Mesenchymal stem cell (in vitro differentiated cells and primary cell): ENCODE measurements around the gene TIE1. TPM values are rescaled to one million over a fixed set of nuclear protein-coding genes. Genes with fewer than 3 reads are reported as not detected.

ENCODE experiments used
- DNase-seq: peaks from one replicate; pipeline ENCODE4 v3.0.0-alpha.2; 2013
- H2AFZ ChIP-seq: one replicate; pipeline ENCODE4 v1.6.1; 2013; ENCODE audit warnings: low read depth, mild to moderate bottlenecking, control low read depth, inconsistent platforms, low read length, moderate library complexity
- H2AK5ac ChIP-seq: 2 replicates; pipeline ENCODE4 v1.6.1; 2013; ENCODE audit warnings: low read length, moderate library complexity, mild to moderate bottlenecking, inconsistent platforms; ENCODE audit not compliant: severe bottlenecking
- H2BK120ac ChIP-seq: one replicate; pipeline ENCODE4 v1.6.1; 2013; ENCODE audit warnings: low read depth, mild to moderate bottlenecking, inconsistent platforms, low read length, moderate library complexity
- H2BK12ac ChIP-seq, 2 experiments: one replicate each; pipeline ENCODE4 v1.6.1; 2013; ENCODE audit warnings: inconsistent platforms in 2 of 2, low read length in 2 of 2, mild to moderate bottlenecking in 2 of 2, moderate library complexity in 2 of 2, control low read depth in 1 of 2
- H2BK15ac ChIP-seq: one replicate; pipeline ENCODE4 v1.6.1; 2013; ENCODE audit warnings: mild to moderate bottlenecking, low read depth, inconsistent platforms; ENCODE audit not compliant: poor library complexity, severe bottlenecking
- H2BK5ac ChIP-seq: 2 replicates; pipeline ENCODE4 v1.6.1; 2013; ENCODE audit warnings: low read depth, mild to moderate bottlenecking, low read length, control low read depth, inconsistent platforms; ENCODE audit not compliant: poor library complexity, severe bottlenecking
- H3K14ac ChIP-seq, 2 experiments: one replicate each; pipeline ENCODE4 v1.6.1; 2013; ENCODE audit warnings: inconsistent platforms in 2 of 2, low read length in 2 of 2, control low read depth in 1 of 2, mild to moderate bottlenecking in 1 of 2, moderate library complexity in 1 of 2
- H3K18ac ChIP-seq, 2 experiments: one replicate each; pipeline ENCODE4 v1.6.1; 2013; ENCODE audit warnings: inconsistent platforms in 2 of 2, low read length in 2 of 2, control low read depth in 1 of 2, low read depth in 1 of 2, mild to moderate bottlenecking in 1 of 2
- H3K23ac ChIP-seq, 2 experiments: one replicate each; pipeline ENCODE4 v1.6.1; 2013; ENCODE audit warnings: inconsistent platforms in 2 of 2, low read length in 2 of 2, mild to moderate bottlenecking in 2 of 2, moderate library complexity in 2 of 2, control low read depth in 1 of 2
- H3K27ac ChIP-seq: 2 replicates; pipeline ENCODE4 v1.5.1; 2013; ENCODE audit warnings: mild to moderate bottlenecking, moderate library complexity, low read length, control low read depth, inconsistent platforms; ENCODE audit not compliant: poor library complexity, severe bottlenecking
- H3K27me3 ChIP-seq, 2 experiments: 2 replicates each; pipeline versions ENCODE4 v1.6.1 to v1.7.0; 2013; ENCODE audit warnings: low read length in 2 of 2, mild to moderate bottlenecking in 2 of 2, moderate library complexity in 2 of 2, control low read depth in 1 of 2, inconsistent platforms in 1 of 2; ENCODE audit not compliant: control insufficient read depth in 1 of 2, insufficient read depth in 1 of 2
- H3K36me3 ChIP-seq, 2 experiments: 2 replicates each; pipeline versions ENCODE4 v1.6.1 to v1.7.0; 2013; ENCODE audit warnings: low read length in 2 of 2, control low read depth in 1 of 2, inconsistent platforms in 1 of 2, low read depth in 1 of 2, mild to moderate bottlenecking in 1 of 2; ENCODE audit not compliant: insufficient read depth in 2 of 2, control insufficient read depth in 1 of 2
- H3K4ac ChIP-seq, 2 experiments: one replicate each; pipeline ENCODE4 v1.6.1; 2013; ENCODE audit warnings: inconsistent platforms in 2 of 2, low read length in 2 of 2, mild to moderate bottlenecking in 2 of 2, moderate library complexity in 2 of 2, control low read depth in 1 of 2, low read depth in 1 of 2
- H3K4me1 ChIP-seq: 2 replicates; pipeline ENCODE4 v1.6.1; 2013; ENCODE audit warnings: low read depth, low read length, control low read depth; ENCODE audit not compliant: control insufficient read depth, insufficient read depth
- H3K4me2 ChIP-seq: 2 replicates; pipeline ENCODE4 v1.6.1; 2013; ENCODE audit warnings: low read length, mild to moderate bottlenecking, inconsistent platforms; ENCODE audit not compliant: poor library complexity, severe bottlenecking
- H3K4me3 ChIP-seq, 2 experiments: 2 replicates each; pipeline versions ENCODE4 v1.5.1 to v1.7.0; 2013; ENCODE audit warnings: low read length in 2 of 2, mild to moderate bottlenecking in 2 of 2, control low read depth in 1 of 2, low read depth in 1 of 2; ENCODE audit not compliant: insufficient read depth in 1 of 2
- H3K79me1 ChIP-seq: replicated peaks from 2 replicates; pipeline ENCODE4 v1.6.1; 2013; ENCODE audit warnings: mild to moderate bottlenecking, control low read depth, low read length, inconsistent platforms; ENCODE audit not compliant: poor library complexity, severe bottlenecking
- H3K9ac ChIP-seq: 2 replicates; pipeline ENCODE4 v1.7.0; 2013; ENCODE audit warnings: mild to moderate bottlenecking, low read length, moderate library complexity
- H3K9me3 ChIP-seq: 2 replicates; pipeline ENCODE4 v1.7.0; 2013; ENCODE audit warnings: mild to moderate bottlenecking, low read length; ENCODE audit not compliant: control insufficient read depth
- H4K8ac ChIP-seq: one replicate; pipeline ENCODE4 v1.6.1; 2013; ENCODE audit warnings: inconsistent platforms, mild to moderate bottlenecking, low read length, moderate library complexity
- H4K91ac ChIP-seq: one replicate; pipeline ENCODE4 v1.6.1; 2013; ENCODE audit warnings: mild to moderate bottlenecking, low read length, inconsistent platforms
- WGBS: methylation state at CpG from one replicate; pipeline ENCODE4 v1.1.7; 2013; ENCODE audit warnings: mixed read lengths; 5-methylcytosine and 5-hydroxymethylcytosine counted together
- polyA plus RNA-seq, 2 experiments: library from polyadenylated mRNA; stranded (reverse); fragments of 200-250 nt; gene quantifications; one replicate each; pipeline ENCODE4 v1.2.3, GENCODE V29; 2013

Gene TIE1
- polyA plus RNA-seq (2013, experiment 1 of 2) = 0.06 TPM
- 0.15 TPM for polyA plus RNA-seq (2013, experiment 2 of 2)

DNA sequence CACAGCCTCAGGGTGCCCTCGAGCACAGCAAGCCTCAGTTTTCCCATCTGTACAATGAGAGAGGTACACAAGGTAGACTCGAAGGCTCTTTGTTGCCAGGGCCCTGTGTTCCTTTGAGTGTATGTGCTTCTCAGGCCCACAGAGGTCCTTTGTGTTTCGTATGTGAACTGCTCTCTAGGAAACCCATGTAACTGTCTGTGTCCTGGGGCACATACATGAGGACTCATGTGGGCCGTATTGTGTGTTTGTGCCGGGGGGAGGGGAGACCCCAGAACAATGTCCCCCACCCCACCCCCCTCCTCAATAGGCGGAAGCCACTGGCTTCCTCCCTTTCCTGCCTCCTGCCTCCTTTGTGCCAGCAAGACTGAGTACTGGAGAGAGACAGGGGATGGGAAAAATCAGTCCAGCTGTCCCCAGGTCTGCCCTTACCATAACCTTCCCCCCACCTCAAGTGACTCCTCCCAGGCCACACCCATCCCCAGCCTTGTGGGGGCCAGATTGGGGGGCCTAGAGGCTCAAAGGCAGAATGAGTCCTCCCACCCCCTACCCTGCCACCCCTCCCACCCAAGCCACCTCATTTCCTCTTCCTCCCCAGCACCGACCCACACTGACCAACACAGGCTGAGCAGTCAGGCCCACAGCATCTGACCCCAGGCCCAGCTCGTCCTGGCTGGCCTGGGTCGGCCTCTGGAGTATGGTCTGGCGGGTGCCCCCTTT lies at the start of gene TIE1:
TSS of gene TIE1 (plus strand) at position 605 of the 717 bp plus-strand sequence. CDS start at position 695, 90 bp downstream.
- Histone ChIP-seq H3K14ac (no peak within 1 kb of the TSS), H3K9ac (no peak within 1 kb of the TSS), H3K27me3 (no peaks in the 10 kb centered on the region), H3K27ac (no peak within 1 kb of the TSS), H2BK15ac (no peak within 1 kb of the TSS), H2AFZ (no peak within 1 kb of the TSS), H3K4me3 (no peak within 1 kb of the TSS), H3K36me3 (no peaks in the 10 kb centered on the region), H4K8ac (no peak within 1 kb of the TSS), H3K79me1 (no peaks in the 10 kb centered on the region), H3K4ac (no peak within 1 kb of the TSS), H2BK5ac (no peak within 1 kb of the TSS), H4K91ac (no peak within 1 kb of the TSS), H2AK5ac (no peak within 1 kb of the TSS), H3K9me3 (no peaks in the 10 kb centered on the region), H3K23ac (no peak within 1 kb of the TSS), H2BK12ac (no peak within 1 kb of the TSS), H2BK120ac (no peak within 1 kb of the TSS), H3K4me2 (no peak within 1 kb of the TSS), H3K18ac (no peak within 1 kb of the TSS), H3K4me1 (peaks cover 4% of the 10 kb centered on the region)
- WGBS = 86% methylated on average over 7 of the region's 10 CpGs
- no peak for DNase-seq

DNA sequence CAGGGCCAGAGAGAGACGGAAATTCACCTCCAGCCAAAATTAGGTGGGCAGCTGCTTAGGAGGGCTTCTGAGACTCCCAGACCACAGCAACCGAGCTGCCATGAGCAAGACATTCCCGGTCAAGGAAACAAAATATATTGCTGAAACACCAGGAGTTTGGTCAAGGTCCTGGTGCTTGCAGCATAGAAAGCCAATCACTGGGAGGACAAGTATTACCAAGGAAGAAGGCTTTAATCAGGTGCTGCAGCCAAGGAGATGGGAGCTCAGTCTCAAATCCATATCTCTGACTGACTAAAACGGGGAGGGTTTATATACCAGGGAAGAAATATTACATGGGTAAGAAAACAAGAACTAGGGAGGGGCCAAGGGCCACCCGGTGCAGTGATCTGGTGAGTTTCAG lies 49.8 kb upstream of the TIE1 start:
- Histone ChIP-seq H2BK12ac (no peak overlapping the region), H4K8ac (no peak overlapping the region), H3K9ac (no peak overlapping the region), H3K27ac (no peak overlapping the region), H3K79me1 (no peaks in the 10 kb centered on the region), H3K27me3 (peaks cover 11 to 22% of the 10 kb centered on the region in 2 experiments), H2AFZ (no peak overlapping the region), H2BK15ac (no peak overlapping the region), H3K23ac (no peak overlapping the region), H3K4me1 (no peaks in the 10 kb centered on the region), H3K18ac (no peak overlapping the region), H3K4ac (no peak overlapping the region), H2AK5ac (no peak overlapping the region), H2BK120ac (no peak overlapping the region), H2BK5ac (no peak overlapping the region), H3K14ac (no peak overlapping the region), H4K91ac (no peak overlapping the region), H3K4me3 (no peak overlapping the region), H3K9me3 (peaks cover 13% of the 10 kb centered on the region), H3K4me2 (no peak overlapping the region), H3K36me3 (no peaks in the 10 kb centered on the region)
- no peak for DNase-seq
- WGBS = 79% methylated on average over 5 of the region's 5 CpGs

DNA sequence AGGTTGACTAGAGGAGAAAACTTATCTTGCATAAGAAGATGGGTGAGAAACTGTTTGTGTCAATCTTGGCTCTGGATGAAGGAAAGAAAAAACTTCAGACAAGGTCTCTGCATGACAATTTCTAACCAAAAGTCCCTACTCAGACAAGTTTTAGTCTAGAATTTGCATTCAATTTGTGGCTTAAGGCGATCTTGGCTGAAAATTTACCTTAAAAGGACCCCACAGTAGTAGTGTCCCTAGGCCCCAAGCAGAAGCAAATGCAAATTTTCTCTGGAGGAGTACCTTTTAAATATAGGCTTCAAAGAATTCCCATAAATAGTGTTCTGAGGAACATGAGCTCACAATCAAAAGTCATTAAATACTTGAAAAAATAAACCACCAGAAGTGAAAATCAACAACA lies 48.6 kb upstream of the TIE1 start:
- no peak for DNase-seq
- Histone ChIP-seq H4K8ac (no peak overlapping the region), H3K4me2 (no peak overlapping the region), H2BK5ac (no peak overlapping the region), H3K18ac (no peak overlapping the region), H3K9ac (no peak overlapping the region), H2BK12ac (no peak overlapping the region), H3K23ac (no peak overlapping the region), H3K27ac (no peak overlapping the region), H3K4ac (no peak overlapping the region), H4K91ac (no peak overlapping the region), H3K4me3 (no peak overlapping the region), H2AK5ac (no peak overlapping the region), H2BK15ac (no peak overlapping the region), H3K79me1 (no peaks in the 10 kb centered on the region), H3K9me3 (peaks cover 2% of the 10 kb centered on the region), H3K36me3 (no peaks in the 10 kb centered on the region), H3K4me1 (no peaks in the 10 kb centered on the region), H3K27me3 (peaks cover 13 to 27% of the 10 kb centered on the region in 2 experiments), H3K14ac (no peak overlapping the region), H2BK120ac (no peak overlapping the region), H2AFZ (no peak overlapping the region)
- WGBS = 67% methylated on average over 1 of the region's 1 CpG

DNA sequence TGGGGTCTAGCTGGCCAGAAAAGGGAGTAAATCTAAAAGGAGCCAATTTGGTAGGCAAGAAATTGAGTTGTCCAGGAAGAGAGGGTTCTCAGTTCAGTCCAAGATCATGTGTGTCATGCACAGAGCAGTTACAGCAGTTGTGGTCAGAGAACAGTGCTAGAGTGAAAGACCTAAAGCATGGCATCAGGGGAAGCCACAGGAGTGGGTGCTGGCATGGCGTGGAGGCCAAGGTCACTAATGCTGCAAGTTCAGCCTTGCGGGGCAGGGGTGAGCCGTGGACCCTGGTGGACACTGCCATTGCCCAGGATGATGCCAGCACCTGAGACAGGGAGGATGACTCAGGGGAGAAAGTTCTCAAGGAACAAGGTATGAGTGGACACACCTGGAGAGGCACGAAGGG lies 47.6 kb upstream of the TIE1 start:
- Histone ChIP-seq H2BK15ac (no peak overlapping the region), H3K14ac (no peak overlapping the region), H3K36me3 (no peaks in the 10 kb centered on the region), H3K9me3 (peaks cover 2% of the 10 kb centered on the region), H2BK120ac (no peak overlapping the region), H3K4me1 (no peaks in the 10 kb centered on the region), H3K4me3 (no peak overlapping the region), H3K27ac (no peak overlapping the region), H3K27me3 (peaks cover 18 to 29% of the 10 kb centered on the region in 2 experiments), H3K23ac (no peak overlapping the region), H3K18ac (no peak overlapping the region), H3K4ac (no peak overlapping the region), H3K9ac (no peak overlapping the region), H2BK5ac (no peak overlapping the region), H3K79me1 (no peaks in the 10 kb centered on the region), H4K91ac (no peak overlapping the region), H2AK5ac (no peak overlapping the region), H2BK12ac (no peak overlapping the region), H3K4me2 (no peak overlapping the region), H2AFZ (no peak overlapping the region), H4K8ac (no peak overlapping the region)
- DNase-seq = no peak
- WGBS = 86% methylated on average over 4 of the region's 4 CpGs
